CD14-positive monocyte (primary cell): ENCODE results near the gene KHDRBS2. TPM values are rescaled to one million over a fixed set of nuclear protein-coding genes. Genes with fewer than 3 reads are reported as not detected.

Experiments used
- DNase-seq, 3 donors: peaks; one replicate each; pipeline ENCODE4 v3.0.0-alpha.2; 2011 to 2022
- H2AFZ ChIP-seq: 2 replicates; pipeline ENCODE4 v1.6.0; 2012; ENCODE audit warnings: mild to moderate bottlenecking, low read depth, low read length, inconsistent platforms; ENCODE audit not compliant: insufficient read depth, poor library complexity, severe bottlenecking
- H3K27ac ChIP-seq, 2 donors: 1 replicate in 1 of 2; 2 replicates in 1 of 2; pipeline ENCODE4 v1.5.1; 2012 to 2013; ENCODE audit warnings: low read length in 2 of 2, control low read depth in 1 of 2, inconsistent platforms in 1 of 2, low read depth in 1 of 2, mild to moderate bottlenecking in 1 of 2
- H3K27me3 ChIP-seq, 2 donors: one replicate each; pipeline versions ENCODE4 v1.6.0 to v1.6.1; 2011 to 2013; ENCODE audit warnings: low read length in 2 of 2; ENCODE audit not compliant: control insufficient read depth in 2 of 2, insufficient read depth in 2 of 2
- H3K36me3 ChIP-seq, 2 donors: replicated peaks in 1 of 2; 1 replicate in 1 of 2; 2 replicates in 1 of 2; pipeline versions ENCODE4 v1.5.1 to v1.6.1; 2012 to 2013; ENCODE audit warnings: low read length in 2 of 2, control low read depth in 1 of 2, inconsistent platforms in 1 of 2, mild to moderate bottlenecking in 1 of 2; ENCODE audit not compliant: insufficient read depth in 2 of 2, control insufficient read depth in 1 of 2
- H3K4me1 ChIP-seq, 2 donors: 1 replicate in 1 of 2; 2 replicates in 1 of 2; pipeline versions ENCODE4 v1.5.1 to v1.6.1; 2012 to 2013; ENCODE audit warnings: low read length in 2 of 2, control low read depth in 1 of 2, inconsistent platforms in 1 of 2, mild to moderate bottlenecking in 1 of 2, moderate library complexity in 1 of 2; ENCODE audit not compliant: insufficient read depth in 2 of 2, control insufficient read depth in 1 of 2
- H3K4me2 ChIP-seq: replicated peaks from 2 replicates; pipeline ENCODE3; 2012; ENCODE audit warnings: low read length, moderate library complexity, mild to moderate bottlenecking; ENCODE audit not compliant: poor library complexity, severe bottlenecking; ENCODE audit errors: extremely low read depth
- H3K4me3 ChIP-seq, 3 experiments: fragments of 200-600 bp in 1 of 3; sonication (generic) in 1 of 3; replicated peaks in 1 of 3; 1 replicate in 2 of 3; 2 replicates in 1 of 3; pipeline ENCODE4 v1.5.1; 2011 to 2013; ENCODE audit warnings: low read length in 3 of 3, mild to moderate bottlenecking in 3 of 3, control low read depth in 2 of 3, low read depth in 2 of 3, inconsistent platforms in 1 of 3, moderate library complexity in 1 of 3
- H3K79me2 ChIP-seq: 2 replicates; pipeline ENCODE4 v1.6.0; 2012; ENCODE audit warnings: mild to moderate bottlenecking, control low read depth, inconsistent platforms, low read length, moderate library complexity; ENCODE audit not compliant: insufficient read depth
- H3K9ac ChIP-seq: 2 replicates; pipeline ENCODE4 v1.6.0; 2017; ENCODE audit warnings: low read length, mild to moderate bottlenecking; ENCODE audit not compliant: insufficient read depth, poor library complexity, severe bottlenecking
- H3K9me3 ChIP-seq, 2 donors: replicated peaks in 1 of 2; 1 replicate in 1 of 2; 2 replicates in 1 of 2; pipeline versions ENCODE4 v1.5.1 to v1.6.1; 2012 to 2013; ENCODE audit warnings: low read length in 2 of 2, control low read depth in 1 of 2; ENCODE audit not compliant: control insufficient read depth in 1 of 2, insufficient read depth in 1 of 2
- H4K20me1 ChIP-seq: 2 replicates; pipeline ENCODE4 v1.6.0; 2012; ENCODE audit warnings: mild to moderate bottlenecking, low read length, control low read depth, moderate library complexity; ENCODE audit not compliant: insufficient read depth
- H3K27ac Mint-ChIP-seq, 7 donors: one replicate each; pipeline ENCODE4 v1.8.0; 2020; ENCODE audit warnings: mild to moderate bottlenecking in 7 of 7, mixed read lengths in 7 of 7, moderate library complexity in 6 of 7, inconsistent platforms in 2 of 7
- H3K27me3 Mint-ChIP-seq, 3 donors: one replicate each; pipeline ENCODE4 v1.8.0; 2021 to 2022; ENCODE audit warnings: low read depth in 3 of 3, mild to moderate bottlenecking in 3 of 3, mixed read lengths in 3 of 3, moderate library complexity in 3 of 3, inconsistent platforms in 1 of 3
- H3K36me3 Mint-ChIP-seq, 2 donors: one replicate each; pipeline ENCODE4 v1.8.0; 2020; ENCODE audit warnings: mixed read lengths in 2 of 2, inconsistent platforms in 1 of 2, mild to moderate bottlenecking in 1 of 2
- H3K4me1 Mint-ChIP-seq: one replicate; pipeline ENCODE4 v1.8.0; 2020; ENCODE audit warnings: mild to moderate bottlenecking, mixed read lengths
- H3K4me3 Mint-ChIP-seq, 2 donors: one replicate each; pipeline ENCODE4 v1.8.0; 2020; ENCODE audit warnings: mild to moderate bottlenecking in 2 of 2, mixed read lengths in 2 of 2, moderate library complexity in 1 of 2
- H3K9me3 Mint-ChIP-seq, 7 donors: one replicate each; pipeline ENCODE4 v1.8.0; 2020 to 2022; ENCODE audit warnings: mixed read lengths in 7 of 7, mild to moderate bottlenecking in 6 of 7, moderate library complexity in 6 of 7, inconsistent platforms in 2 of 7
- CTCF ChIP-seq: fragments of 200-600 bp; IDR thresholded peaks from one replicate; pipeline ENCODE4 v1.8.0; 2022; ENCODE audit warnings: antibody characterized with exemption, mild to moderate bottlenecking
- WGBS: methylation state at CpG from one replicate; pipeline ENCODE4 v1.1.5; 2013; ENCODE audit warnings: missing lambda C conversion rate; ENCODE audit not compliant: insufficient coverage; 5-methylcytosine and 5-hydroxymethylcytosine counted together
- intact Hi-C, 2 donors: fragments of 100-400 bp; cut with micrococcal nuclease; formaldehyde crosslinking; loops; one replicate each; pipeline versions ENCODE4 v1.15.0 to v1.15.1; 2023
- polyA plus RNA-seq, 3 donors: library from polyadenylated mRNA; depleted of rRNA in 1 of 3; unstranded in 2 of 3; stranded (reverse) in 1 of 3; fragments of 300-500 nt in 2 of 3; fragments of >200 nt in 1 of 3; fragmentation: Illumina TruSeq in 2 of 3; gene quantifications; 1 replicate in 2 of 3; 2 replicates in 1 of 3; pipeline ENCODE4 v1.2.3, GENCODE V29; 2012 to 2021

Gene KHDRBS2
- polyA plus RNA-seq, 3 donors, result 0.09 to 0.57 (median 0.14) TPM

- WGBS, result no CpG with 5 or more reads among the region's 1 CpG
- no peaks in the 10 kb centered on the region for H3K9me3 ChIP-seq
- no peaks in the 10 kb centered on the region for H3K27me3 ChIP-seq
- H3K4me1 ChIP-seq, result no peaks in the 10 kb centered on the region
- intact Hi-C loops, result no loop called here
- H3K9ac ChIP-seq, result no peak overlapping the region
- H3K36me3 Mint-ChIP-seq, result no peaks in the 10 kb centered on the region
- no peaks in the 10 kb centered on the region for H3K36me3 ChIP-seq
- peaks cover 0 to 7% (median 3%) of the 10 kb centered on the region in 7 donors for H3K9me3 Mint-ChIP-seq
- no peaks in the 10 kb centered on the region for H3K27me3 Mint-ChIP-seq
- no peak overlapping the region for H2AFZ ChIP-seq
- H4K20me1 ChIP-seq, result no peaks in the 10 kb centered on the region
- H3K4me3 Mint-ChIP-seq, result no peak overlapping the region
- no peak overlapping the region for H3K27ac Mint-ChIP-seq
- no peaks in the 10 kb centered on the region for H3K4me1 Mint-ChIP-seq
- no peak for TF ChIP-seq CTCF
- H3K27ac ChIP-seq, result no peak overlapping the region
- no peak overlapping the region for H3K4me3 ChIP-seq
- no peak overlapping the region for H3K4me2 ChIP-seq
- DNase-seq, result no peak
- H3K79me2 ChIP-seq, result no peaks in the 10 kb centered on the region
Measured at GRCh38 chr6:61980622-61981021, 305.4 kb downstream of the KHDRBS2 start.

- H3K27me3 ChIP-seq, result no peaks in the 10 kb centered on the region
- no peaks in the 10 kb centered on the region for H3K79me2 ChIP-seq
- H3K36me3 ChIP-seq, result no peaks in the 10 kb centered on the region
- H3K4me2 ChIP-seq, result no peak overlapping the region
- no peak overlapping the region for H3K4me3 ChIP-seq
- no peaks in the 10 kb centered on the region for H4K20me1 ChIP-seq
- no peaks in the 10 kb centered on the region for H3K4me1 ChIP-seq
- intact Hi-C loops, result no loop called here
- no peaks in the 10 kb centered on the region for H3K27me3 Mint-ChIP-seq
- no peak overlapping the region for H3K9ac ChIP-seq
- H3K27ac Mint-ChIP-seq, result no peak overlapping the region
- no peak overlapping the region for H2AFZ ChIP-seq
- H3K4me3 Mint-ChIP-seq, result no peak overlapping the region
- no CpG with 5 or more reads among the region's 1 CpG for WGBS
- H3K9me3 ChIP-seq, result peaks cover 0 to under 1% of the 10 kb centered on the region in 2 donors
- peaks cover 0 to 5% (median 4%) of the 10 kb centered on the region in 7 donors for H3K9me3 Mint-ChIP-seq
- TF ChIP-seq CTCF, result no peak
- H3K36me3 Mint-ChIP-seq, result no peaks in the 10 kb centered on the region
- no peaks in the 10 kb centered on the region for H3K4me1 Mint-ChIP-seq
- DNase-seq, result no peak
- no peak overlapping the region for H3K27ac ChIP-seq
Measured at GRCh38 chr6:61977947-61978346, 308.1 kb downstream of the KHDRBS2 start.
